Measurements from ENCODE around the gene SCUBE2.

GRCh38 chr11:9092072-9092471 is 673 bp upstream of the SCUBE2 start:
- TF ChIP-seq JUNB (IDR thresholded peaks at IDR 0.05) (no peak), MYC (IDR thresholded peaks at IDR 0.05; ENCODE audit: borderline replicate concordance, low read length) (no peak), CTCF (IDR thresholded peaks at IDR 0.05) (no peak), HOXB5 (CRISPR knock-in tag; IDR thresholded peaks at IDR 0.05) (no peak), BHLHE40 (IDR thresholded peaks at IDR 0.05; ENCODE audit: low read depth, low read length) (no peak), USF2 (IDR thresholded peaks at IDR 0.05) (no peak), RAD21 (conservative IDR thresholded peaks at IDR 0.05 in 1 of 2, IDR thresholded peaks at IDR 0.05 in 1 of 2) (no peak)

All from A549 (cell line).